Stomach (tissue), 4 donors: ENCODE data around the gene TTN.

Experiments
- CTCF ChIP-seq, 7 experiments: fragments of 450-650 bp in 4 of 7; fragments of 200-600 bp in 3 of 7; sonication (generic) in 3 of 7; IDR thresholded peaks; one replicate each; pipeline ENCODE4 v1.5.1; 2016 to 2019; ENCODE audit warnings: antibody characterized with exemption in 7 of 7, control low read depth in 2 of 7, mild to moderate bottlenecking in 1 of 7
- POLR2A ChIP-seq, 4 donors: fragments of 450-650 bp; IDR thresholded peaks; one replicate each; pipeline ENCODE4 v1.6.1; 2016; ENCODE audit warnings: antibody characterized with exemption in 4 of 4, control low read depth in 2 of 4, mild to moderate bottlenecking in 1 of 4, moderate library complexity in 1 of 4
- POLR2AphosphoS5 ChIP-seq, 3 donors: sonication (generic); formaldehyde crosslinking; IDR thresholded peaks; one replicate each; pipeline ENCODE4 v1.6.1; 2016; ENCODE audit warnings: antibody characterized with exemption in 3 of 3

GRCh38 chr2:178513876-178514275 lies 293.3 kb downstream of the TTN start:
- no peak for TF ChIP-seq CTCF (IDR thresholded peaks at IDR 0.05)
- TF ChIP-seq POLR2AphosphoS5 (IDR thresholded peaks at IDR 0.05): no peak
- no peak for TF ChIP-seq POLR2A (IDR thresholded peaks at IDR 0.05)
